Activated CD4-positive, alpha-beta T cell treated with anti-CD3 and anti-CD28 coated beads for 1 hour (primary cell): ENCODE measurements around the gene PRR19.

ENCODE experiments used
- DNase-seq: peaks from one replicate; pipeline ENCODE4 v3.0.0-alpha.2; 2020

The PRR19 gene

DNA sequence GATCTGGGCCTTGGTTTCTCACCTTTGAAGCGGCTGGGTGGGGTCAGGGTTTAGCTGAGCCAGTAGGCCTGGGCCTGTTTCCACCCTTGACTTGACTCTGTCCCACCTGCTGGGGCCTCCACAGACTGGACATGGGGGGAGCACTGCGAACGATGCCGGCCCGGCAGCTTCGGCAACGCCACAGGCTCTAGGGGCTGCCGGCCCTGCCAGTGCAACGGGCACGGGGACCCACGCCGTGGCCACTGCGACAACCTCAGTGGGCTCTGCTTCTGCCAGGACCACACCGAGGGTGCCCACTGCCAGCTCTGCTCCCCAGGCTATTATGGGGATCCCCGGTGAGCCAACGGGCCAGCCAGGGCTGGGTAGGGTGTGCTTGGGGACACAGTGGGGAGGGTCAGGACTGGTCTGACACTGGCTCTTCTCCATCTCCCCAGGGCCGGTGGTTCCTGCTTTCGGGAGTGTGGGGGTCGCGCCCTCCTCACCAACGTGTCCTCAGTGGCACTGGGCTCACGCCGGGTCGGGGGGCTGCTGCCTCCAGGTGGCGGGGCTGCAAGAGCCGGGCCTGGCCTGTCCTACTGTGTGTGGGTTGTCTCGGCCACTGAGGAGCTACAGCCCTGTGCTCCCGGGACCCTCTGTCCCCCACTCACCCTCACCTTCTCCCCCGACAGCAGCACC lies 51.5 kb downstream of the PRR19 start:
- no peak for DNase-seq

GRCh38 chr19:42355896-42356295 lies 54.0 kb downstream of the PRR19 start:
- DNase-seq = no peak

GRCh38 chr19:42356686-42357085 lies 54.8 kb downstream of the PRR19 start:
- no peak for DNase-seq

- no peak for DNase-seq
These were observed 55.4 kb downstream of the PRR19 start for GRCh38 chr19:42357290-42357689.
